D721Med (cell line): Measurements from ENCODE around the gene ZDHHC20.
"Not testable (repeated sequence)": the region's sequence is repeated elsewhere in the genome, so short reads cannot be mapped to it uniquely, and the experiment has no call there.

Experiments used
- DNase-seq: peaks from one replicate; pipeline ENCODE4 v3.0.0; 2011; ENCODE audit warnings: low spot score; ENCODE audit not compliant: insufficient read length
- FAIRE-seq: peaks from 2 replicates; lab custom pipeline; 2011; peaks lifted over from hg19 to GRCh38; lab: Jason Lieb, UNC
- TF ChIP-seq, protein P1 (sequence below): IDR thresholded peaks from 2 replicates; pipeline ENCODE4 v1.5.1; 2012; ENCODE audit warnings: mild to moderate bottlenecking, control low read depth; ENCODE audit not compliant: insufficient read depth; ENCODE audit errors: missing control alignments

Gene ZDHHC20

DNA sequence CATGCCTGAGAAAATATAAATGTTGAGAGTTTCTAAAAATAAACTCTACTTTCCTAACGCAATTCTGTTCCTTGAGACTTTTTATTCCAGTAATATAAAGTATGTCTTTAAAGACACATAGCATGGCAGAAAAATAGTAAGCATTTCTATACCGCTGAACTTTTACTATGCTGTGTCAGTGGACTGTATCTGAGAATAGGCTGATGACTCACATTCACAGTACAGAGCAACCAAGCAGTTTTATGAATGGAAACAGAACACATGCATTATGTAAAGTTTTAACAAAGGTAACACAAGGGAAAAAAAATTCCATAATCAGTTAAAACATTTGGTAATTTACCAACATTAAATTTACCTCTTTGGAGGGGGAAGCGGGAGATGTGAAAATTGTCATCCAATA, 38.4 kb downstream of the ZDHHC20 start:
- DNase-seq = no peak
- FAIRE-seq = no peak

GRCh38 chr13:21413013-21413412, 46.1 kb downstream of the ZDHHC20 start:
- no peak for FAIRE-seq
- DNase-seq = no peak
- TF ChIP-seq, protein P1, sequence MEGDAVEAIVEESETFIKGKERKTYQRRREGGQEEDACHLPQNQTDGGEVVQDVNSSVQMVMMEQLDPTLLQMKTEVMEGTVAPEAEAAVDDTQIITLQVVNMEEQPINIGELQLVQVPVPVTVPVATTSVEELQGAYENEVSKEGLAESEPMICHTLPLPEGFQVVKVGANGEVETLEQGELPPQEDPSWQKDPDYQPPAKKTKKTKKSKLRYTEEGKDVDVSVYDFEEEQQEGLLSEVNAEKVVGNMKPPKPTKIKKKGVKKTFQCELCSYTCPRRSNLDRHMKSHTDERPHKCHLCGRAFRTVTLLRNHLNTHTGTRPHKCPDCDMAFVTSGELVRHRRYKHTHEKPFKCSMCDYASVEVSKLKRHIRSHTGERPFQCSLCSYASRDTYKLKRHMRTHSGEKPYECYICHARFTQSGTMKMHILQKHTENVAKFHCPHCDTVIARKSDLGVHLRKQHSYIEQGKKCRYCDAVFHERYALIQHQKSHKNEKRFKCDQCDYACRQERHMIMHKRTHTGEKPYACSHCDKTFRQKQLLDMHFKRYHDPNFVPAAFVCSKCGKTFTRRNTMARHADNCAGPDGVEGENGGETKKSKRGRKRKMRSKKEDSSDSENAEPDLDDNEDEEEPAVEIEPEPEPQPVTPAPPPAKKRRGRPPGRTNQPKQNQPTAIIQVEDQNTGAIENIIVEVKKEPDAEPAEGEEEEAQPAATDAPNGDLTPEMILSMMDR = no peak

More for the DNA sequence above, 38.4 kb downstream of the ZDHHC20 start:
- TF ChIP-seq, protein P1 = no peak

- not testable (repeated sequence) for FAIRE-seq, DNase-seq
Measured at GRCh38 chr13:21410453-21410852, 48.6 kb downstream of the ZDHHC20 start.

DNA sequence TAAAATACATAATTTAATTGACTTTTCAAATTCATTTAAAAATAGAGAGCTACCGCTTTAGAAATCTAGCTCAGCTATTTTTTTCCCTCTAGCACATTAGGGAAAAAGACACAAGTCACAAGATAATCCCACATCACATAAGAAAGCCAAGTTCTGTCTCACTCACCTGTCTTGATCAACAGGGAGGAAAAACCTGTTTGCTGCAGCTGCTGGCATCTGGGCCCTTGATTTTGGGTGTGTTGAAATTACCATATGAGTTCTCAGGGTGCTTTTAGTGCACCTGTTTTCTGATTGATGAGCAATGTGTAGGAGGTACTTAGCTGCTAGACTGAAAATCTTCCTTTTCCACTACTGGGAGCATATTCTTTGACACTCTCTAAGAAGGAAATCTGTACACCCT, 53.8 kb downstream of the ZDHHC20 start:
- DNase-seq (no peak), FAIRE-seq (no peak)
- TF ChIP-seq, protein P1 = no peak

- FAIRE-seq (no peak), DNase-seq (no peak)
- TF ChIP-seq, protein P1 = no peak
Measured at GRCh38 chr13:21402586-21403307, 56.4 kb downstream of the ZDHHC20 start.

DNA sequence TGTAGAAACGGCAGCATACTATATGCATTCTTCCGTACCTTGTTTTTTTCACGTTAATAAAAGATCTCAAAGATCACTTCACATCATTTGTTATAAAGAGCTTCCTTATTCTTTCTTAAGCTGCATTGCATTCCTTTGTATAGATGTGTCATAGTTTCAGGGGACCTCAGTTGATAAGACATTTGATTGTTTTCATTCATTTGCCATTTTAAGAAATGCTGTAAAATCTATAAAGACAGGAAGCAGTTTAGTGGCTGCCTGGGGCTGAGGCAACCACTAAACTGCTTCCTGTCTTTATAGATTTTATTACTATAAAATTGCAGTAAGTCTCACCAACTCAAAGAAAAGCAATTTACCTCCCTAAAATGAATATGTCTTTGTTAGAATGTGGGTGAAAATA, 59.4 kb downstream of the ZDHHC20 start:
- no peak for DNase-seq
- TF ChIP-seq, protein P1 = no peak
- no peak for FAIRE-seq

DNA sequence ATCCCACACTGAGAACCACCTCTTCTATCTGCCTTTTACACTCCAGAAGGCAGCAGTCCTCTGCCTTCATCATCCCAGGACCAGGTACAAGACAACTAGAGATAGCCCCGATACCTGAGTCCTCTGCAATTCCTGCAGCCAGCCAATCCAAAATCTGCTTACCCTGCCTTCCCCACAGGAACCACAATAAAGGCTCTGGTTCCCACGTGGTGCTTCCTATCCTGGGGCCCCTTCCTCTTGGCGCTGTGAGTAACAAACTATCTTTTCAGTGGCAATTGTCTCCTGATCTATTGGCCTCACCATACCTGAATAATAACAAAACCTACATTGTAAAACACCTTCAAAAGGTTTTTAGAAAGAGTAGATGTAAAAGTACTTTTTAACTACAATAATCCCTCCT, 63.1 kb downstream of the ZDHHC20 start:
- no peak for FAIRE-seq
- DNase-seq = no peak
- TF ChIP-seq, protein P1 = no peak

DNA sequence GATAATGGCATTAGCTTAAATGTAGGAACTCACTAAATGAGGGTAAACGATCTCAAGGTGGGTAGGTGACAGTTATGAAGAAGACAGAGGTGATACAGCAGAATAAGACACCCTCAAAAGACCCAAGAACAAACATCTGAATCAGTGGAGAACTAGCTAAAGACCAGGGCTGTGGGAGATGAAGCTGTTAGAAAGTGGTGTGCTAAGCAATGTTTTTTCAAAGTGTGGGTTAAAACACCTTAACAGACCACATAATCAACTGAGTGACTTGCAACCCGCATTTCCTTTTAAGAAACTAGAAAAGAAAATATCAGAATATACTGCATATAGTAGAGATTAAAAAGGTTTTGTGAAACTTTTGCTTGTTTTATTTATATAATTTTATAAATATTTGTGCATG, 70.0 kb downstream of the ZDHHC20 start:
- DNase-seq (no peak), FAIRE-seq (no peak)
- TF ChIP-seq, protein P1 = no peak
